Uterus (tissue), 4 donors: Measurements from ENCODE around the gene WDFY4. TPM values are rescaled to one million over a fixed set of nuclear protein-coding genes. Genes with fewer than 3 reads are reported as not detected.

Experiments
- DNase-seq, 2 donors: peaks; one replicate each; pipeline ENCODE4 v3.0.0-alpha.2; 2019 to 2020
- H3K27ac ChIP-seq, 2 donors: fragments of 200-600 bp; sonication (generic); 1 replicate in 1 of 2; 2 replicates in 1 of 2; pipeline ENCODE4 v1.5.1; 2016 to 2018
- H3K27me3 ChIP-seq, 2 donors: fragments of 200-600 bp; sonication (generic); one replicate each; pipeline ENCODE4 v1.5.1; 2018 to 2019; ENCODE audit warnings: control low read depth in 1 of 2
- H3K36me3 ChIP-seq, 2 donors: fragments of 200-600 bp; sonication (generic); one replicate each; pipeline ENCODE4 v1.5.1; 2019; ENCODE audit warnings: control low read depth in 1 of 2
- H3K4me1 ChIP-seq, 2 donors: fragments of 200-600 bp; sonication (generic); one replicate each; pipeline ENCODE4 v1.5.1; 2018 to 2019; ENCODE audit warnings: control low read depth in 1 of 2
- H3K4me3 ChIP-seq, 2 donors: fragments of 200-600 bp; sonication (generic); 1 replicate in 1 of 2; 2 replicates in 1 of 2; pipeline ENCODE4 v1.5.1; 2018 to 2019; ENCODE audit warnings: mild to moderate bottlenecking in 1 of 2
- H3K9me3 ChIP-seq, 2 donors: fragments of 200-600 bp; sonication (generic); one replicate each; pipeline ENCODE4 v1.5.1; 2019; ENCODE audit warnings: control low read depth in 1 of 2
- CTCF ChIP-seq, 4 experiments: fragments of 200-600 bp in 2 of 4; fragments of 450-650 bp in 2 of 4; sonication (generic) in 2 of 4; IDR thresholded peaks; one replicate each; pipeline ENCODE4 v1.5.1; 2016 to 2019; ENCODE audit warnings: antibody characterized with exemption in 4 of 4, mild to moderate bottlenecking in 2 of 4, moderate library complexity in 1 of 4
- POLR2A ChIP-seq, 2 donors: fragments of 450-650 bp; IDR thresholded peaks; one replicate each; pipeline ENCODE4 v1.6.1; 2016; ENCODE audit warnings: antibody characterized with exemption in 2 of 2, mild to moderate bottlenecking in 1 of 2, moderate library complexity in 1 of 2
- intact Hi-C: fragments of 100-400 bp; cut with DNase I; formaldehyde crosslinking; loops from one replicate; pipeline ENCODE4 v1.15.1; 2023; ENCODE audit warnings: low total_unique reads
- total RNA-seq, 4 donors: library from RNA; depleted of rRNA in 3 of 4; stranded (reverse); fragments of >200 nt in 3 of 4; gene quantifications; one replicate each; pipeline versions ENCODE4 v1.1.0 to v1.2.4, GENCODE V29; 2014 to 2023
- donor health status: DM: yes; HTN: yes; CAD: no.

WDFY4 gene
- total RNA-seq, 4 donors from 2014 or later = 0.26 to 5.2 (median 1.2) TPM

- no peak for DNase-seq
- Histone ChIP-seq H3K4me3 (no peak overlapping the region), H3K27ac (no peak overlapping the region), H3K36me3 (no peaks in the 10 kb centered on the region), H3K27me3 (no peaks in the 10 kb centered on the region), H3K4me1 (no peaks in the 10 kb centered on the region), H3K9me3 (no peaks in the 10 kb centered on the region)
- TF ChIP-seq CTCF (IDR thresholded peaks at IDR 0.05) (no peak), POLR2A (IDR thresholded peaks at IDR 0.05) (no peak)
- intact Hi-C loops = no loop called here
These were observed 120.7 kb downstream of the WDFY4 start for GRCh38 chr10:48805411-48805810.

GRCh38 chr10:48805848-48806247, 121.2 kb downstream of the WDFY4 start:
- H3K9me3 ChIP-seq = no peaks in the 10 kb centered on the region
- intact Hi-C loops = no loop called here
- H3K27me3 ChIP-seq = no peaks in the 10 kb centered on the region
- no peak overlapping the region for H3K4me3 ChIP-seq
- DNase-seq = peak in 1 of 2 donors; percentile 42
- TF ChIP-seq POLR2A (IDR thresholded peaks at IDR 0.05) (no peak), CTCF (IDR thresholded peaks at IDR 0.05) (no peak)
- H3K36me3 ChIP-seq = no peaks in the 10 kb centered on the region
- H3K4me1 ChIP-seq = no peaks in the 10 kb centered on the region
- peak overlapping the region; percentile 11 for H3K27ac ChIP-seq

- intact Hi-C loops = no loop called here
- peak overlapping the region; percentile 11 for H3K27ac ChIP-seq
These were observed 121.7 kb downstream of the WDFY4 start for GRCh38 chr10:48806342-48806741.

GRCh38 chr10:48807791-48808470, 123.3 kb downstream of the WDFY4 start:
- Histone ChIP-seq H3K4me3 (no peak overlapping the region), H3K4me1 (no peaks in the 10 kb centered on the region), H3K9me3 (no peaks in the 10 kb centered on the region), H3K27ac (no peak overlapping the region), H3K27me3 (no peaks in the 10 kb centered on the region), H3K36me3 (no peaks in the 10 kb centered on the region)
- DNase-seq = no peak
- intact Hi-C loops = no loop called here
- no peak for TF ChIP-seq CTCF (IDR thresholded peaks at IDR 0.05)
- no peak for TF ChIP-seq POLR2A (IDR thresholded peaks at IDR 0.05)

More at GRCh38 chr10:48806342-48806741, 121.7 kb downstream of the WDFY4 start:
- Histone ChIP-seq H3K27me3 (no peaks in the 10 kb centered on the region), H3K9me3 (no peaks in the 10 kb centered on the region), H3K36me3 (no peaks in the 10 kb centered on the region), H3K4me1 (no peaks in the 10 kb centered on the region), H3K4me3 (no peak overlapping the region)
- TF ChIP-seq POLR2A (IDR thresholded peaks at IDR 0.05) = no peak
- TF ChIP-seq CTCF (IDR thresholded peaks at IDR 0.05) = no peak
- no peak for DNase-seq

- TF ChIP-seq POLR2A (IDR thresholded peaks at IDR 0.05) (no peak), CTCF (IDR thresholded peaks at IDR 0.05) (no peak)
- no peaks in the 10 kb centered on the region for H3K9me3 ChIP-seq
- no peaks in the 10 kb centered on the region for H3K27me3 ChIP-seq
- DNase-seq = no peak
- no peak overlapping the region for H3K27ac ChIP-seq
- intact Hi-C loops = no loop called here
- no peaks in the 10 kb centered on the region for H3K4me1 ChIP-seq
- no peak overlapping the region for H3K4me3 ChIP-seq
- no peaks in the 10 kb centered on the region for H3K36me3 ChIP-seq
These were observed 124.6 kb downstream of the WDFY4 start for GRCh38 chr10:48809261-48809660.
